Stimulated activated CD4-positive, alpha-beta T cell treated with anti-CD3 and anti-CD28 coated beads, Interleukin-15, amount 100 ng/mL, for 24 hours (primary cell): ENCODE data around the gene ATRAID.

Experiments used
- DNase-seq: peaks from one replicate; pipeline ENCODE4 v3.0.0-alpha.2; 2020

ATRAID gene

GRCh38 chr2:27255187-27255586, 43.3 kb downstream of the ATRAID start:
- no peak for DNase-seq

GRCh38 chr2:27255660-27256059, 43.8 kb downstream of the ATRAID start:
- DNase-seq: no peak

GRCh38 chr2:27256855-27257454, 45.1 kb downstream of the ATRAID start:
- no peak for DNase-seq

GRCh38 chr2:27258051-27258450, 46.2 kb downstream of the ATRAID start:
- DNase-seq: no peak

- no peak for DNase-seq
Measured at GRCh38 chr2:27261241-27261925, 49.5 kb downstream of the ATRAID start.

- DNase-seq: no peak
Measured at GRCh38 chr2:27261926-27262298, 50.1 kb downstream of the ATRAID start.

- DNase-seq: peak; percentile 88
Measured at GRCh38 chr2:27262379-27263286, 50.8 kb downstream of the ATRAID start, which contains the start of gene SLC30A3. TSS of gene SLC30A3 (minus strand) at chr2:27263047. CDS start at chr2:27262906, 141 bp downstream.

- no peak for DNase-seq
Measured at GRCh38 chr2:27263287-27264252, 51.7 kb downstream of the ATRAID start.

- DNase-seq: peak; percentile 48
Measured at GRCh38 chr2:27264253-27264752, 52.5 kb downstream of the ATRAID start.

- peak; percentile 80 for DNase-seq
Measured at GRCh38 chr2:27264753-27265535, 53.1 kb downstream of the ATRAID start.

- no peak for DNase-seq
Measured at GRCh38 chr2:27265536-27265870, 53.7 kb downstream of the ATRAID start.
